ENCODE measurements around the gene LRP2.
"Not testable (repeated sequence)": the region's sequence is repeated elsewhere in the genome, so short reads cannot be mapped to it uniquely, and the experiment has no call there.

LRP2 gene

DNA sequence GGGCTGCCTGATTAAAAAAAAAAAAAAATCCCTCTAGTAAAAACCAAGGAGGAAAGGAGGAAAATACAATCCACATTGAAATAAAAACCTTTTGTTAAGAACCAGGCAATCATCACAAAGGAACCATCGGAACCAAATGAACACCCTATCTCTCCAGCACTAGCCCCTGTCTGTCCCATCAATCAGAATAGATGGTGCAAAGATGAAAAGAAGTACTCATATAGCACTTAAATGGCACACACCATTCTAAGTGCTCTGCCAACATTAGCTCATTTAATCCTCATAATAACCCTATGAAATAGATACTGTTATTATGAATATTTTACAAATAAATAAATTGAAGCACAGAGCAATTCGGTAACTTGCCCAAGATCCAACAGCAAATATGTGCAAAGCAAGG is 38.5 kb downstream of the LRP2 start:
- TF ChIP-seq, protein P1, sequence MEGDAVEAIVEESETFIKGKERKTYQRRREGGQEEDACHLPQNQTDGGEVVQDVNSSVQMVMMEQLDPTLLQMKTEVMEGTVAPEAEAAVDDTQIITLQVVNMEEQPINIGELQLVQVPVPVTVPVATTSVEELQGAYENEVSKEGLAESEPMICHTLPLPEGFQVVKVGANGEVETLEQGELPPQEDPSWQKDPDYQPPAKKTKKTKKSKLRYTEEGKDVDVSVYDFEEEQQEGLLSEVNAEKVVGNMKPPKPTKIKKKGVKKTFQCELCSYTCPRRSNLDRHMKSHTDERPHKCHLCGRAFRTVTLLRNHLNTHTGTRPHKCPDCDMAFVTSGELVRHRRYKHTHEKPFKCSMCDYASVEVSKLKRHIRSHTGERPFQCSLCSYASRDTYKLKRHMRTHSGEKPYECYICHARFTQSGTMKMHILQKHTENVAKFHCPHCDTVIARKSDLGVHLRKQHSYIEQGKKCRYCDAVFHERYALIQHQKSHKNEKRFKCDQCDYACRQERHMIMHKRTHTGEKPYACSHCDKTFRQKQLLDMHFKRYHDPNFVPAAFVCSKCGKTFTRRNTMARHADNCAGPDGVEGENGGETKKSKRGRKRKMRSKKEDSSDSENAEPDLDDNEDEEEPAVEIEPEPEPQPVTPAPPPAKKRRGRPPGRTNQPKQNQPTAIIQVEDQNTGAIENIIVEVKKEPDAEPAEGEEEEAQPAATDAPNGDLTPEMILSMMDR (IDR thresholded peaks at IDR 0.05; ENCODE audit: unreplicated experiment in 3 of 3), result no peak
- H3K4me3 Mint-ChIP-seq, result no peak overlapping the region
- no peaks in the 10 kb centered on the region for H3K4me1 Mint-ChIP-seq
- H3K9me3 Mint-ChIP-seq, result peaks cover 7% of the 10 kb centered on the region
- no peaks in the 10 kb centered on the region for H3K27me3 Mint-ChIP-seq (ENCODE audit: low read depth)
- H3K27ac Mint-ChIP-seq, result no peak overlapping the region
- H3K36me3 Mint-ChIP-seq (ENCODE audit: low read depth), result peaks cover 5% of the 10 kb centered on the region

DNA sequence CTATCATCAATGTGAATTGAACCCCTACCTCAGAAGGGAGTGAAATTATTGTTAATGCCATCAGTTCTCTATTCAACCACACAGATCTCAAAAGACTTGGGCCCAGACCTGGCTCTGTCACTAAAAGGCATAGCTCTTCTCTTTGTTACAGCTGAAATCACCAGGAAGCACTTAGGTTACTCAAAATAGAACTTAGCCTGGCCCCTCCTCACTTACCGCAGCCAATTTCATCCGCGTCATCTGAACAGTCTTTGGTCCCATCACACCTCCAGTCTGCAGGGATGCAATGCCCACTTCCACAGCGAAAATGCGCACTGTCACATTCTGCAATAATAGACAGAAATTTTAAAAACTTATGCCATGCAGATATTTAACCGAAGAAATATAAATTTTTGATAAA is 41.8 kb downstream of the LRP2 start:
- Mint-ChIP-seq H3K36me3 (ENCODE audit: low read depth) (peaks cover 2% of the 10 kb centered on the region), H3K27ac (no peak overlapping the region), H3K27me3 (ENCODE audit: low read depth) (no peaks in the 10 kb centered on the region), H3K4me1 (no peaks in the 10 kb centered on the region), H3K4me3 (no peak overlapping the region), H3K9me3 (peaks cover under 1% of the 10 kb centered on the region)
- TF ChIP-seq, protein P1 (IDR thresholded peaks at IDR 0.05; ENCODE audit: unreplicated experiment in 3 of 3), result no peak

DNA sequence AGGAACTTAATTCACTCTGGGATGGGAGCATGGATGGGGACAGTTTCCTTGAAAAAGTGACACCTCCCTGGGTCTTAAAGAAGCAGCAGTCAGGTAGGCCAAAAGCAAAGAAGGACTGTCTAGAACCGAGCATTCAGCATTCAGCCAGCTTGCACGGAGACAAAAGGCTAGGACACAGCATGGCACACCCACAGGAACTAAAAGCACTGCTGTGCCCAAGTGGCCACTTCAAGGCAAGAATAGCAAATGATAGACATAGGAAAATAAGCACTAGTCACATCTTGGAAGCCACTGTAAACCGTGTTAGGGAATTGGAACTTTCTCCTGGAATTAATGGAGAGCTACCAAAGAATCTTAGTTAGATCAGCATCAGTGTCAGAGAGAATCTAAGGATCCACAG is 47.0 kb downstream of the LRP2 start:
- H3K27me3 Mint-ChIP-seq (ENCODE audit: low read depth), result no peaks in the 10 kb centered on the region
- peaks cover 14% of the 10 kb centered on the region for H3K9me3 Mint-ChIP-seq
- TF ChIP-seq, protein P1 (IDR thresholded peaks at IDR 0.05; ENCODE audit: unreplicated experiment in 3 of 3), result no peak
- H3K27ac Mint-ChIP-seq, result no peak overlapping the region
- no peaks in the 10 kb centered on the region for H3K4me1 Mint-ChIP-seq
- peaks cover 14% of the 10 kb centered on the region for H3K36me3 Mint-ChIP-seq (ENCODE audit: low read depth)
- no peak overlapping the region for H3K4me3 Mint-ChIP-seq

DNA sequence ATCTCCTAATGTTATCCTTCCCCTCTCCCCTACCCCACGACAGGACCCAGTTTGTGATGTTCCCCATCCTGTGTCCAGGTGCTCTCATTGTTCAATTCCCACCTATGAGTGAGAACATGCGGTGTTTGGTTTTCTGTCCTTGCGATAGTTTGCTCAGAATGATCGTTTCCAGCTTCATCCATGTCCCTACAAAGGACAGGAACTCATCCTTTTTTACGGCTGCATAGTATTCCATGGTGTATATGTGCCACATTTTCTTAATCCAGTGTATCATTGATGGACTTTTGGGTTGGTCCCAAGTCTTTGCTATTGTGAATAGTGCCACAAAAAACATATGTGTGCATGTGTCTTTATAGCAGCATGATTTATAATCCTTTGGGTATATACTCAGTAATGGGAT is 54.0 kb downstream of the LRP2 start:
- H3K9me3 Mint-ChIP-seq, result peaks cover 14% of the 10 kb centered on the region
- peaks cover 14% of the 10 kb centered on the region for H3K36me3 Mint-ChIP-seq (ENCODE audit: low read depth)
- not testable (repeated sequence) for H3K4me3 Mint-ChIP-seq; H3K27me3 Mint-ChIP-seq (ENCODE audit: low read depth); H3K27ac Mint-ChIP-seq; H3K4me1 Mint-ChIP-seq

DNA sequence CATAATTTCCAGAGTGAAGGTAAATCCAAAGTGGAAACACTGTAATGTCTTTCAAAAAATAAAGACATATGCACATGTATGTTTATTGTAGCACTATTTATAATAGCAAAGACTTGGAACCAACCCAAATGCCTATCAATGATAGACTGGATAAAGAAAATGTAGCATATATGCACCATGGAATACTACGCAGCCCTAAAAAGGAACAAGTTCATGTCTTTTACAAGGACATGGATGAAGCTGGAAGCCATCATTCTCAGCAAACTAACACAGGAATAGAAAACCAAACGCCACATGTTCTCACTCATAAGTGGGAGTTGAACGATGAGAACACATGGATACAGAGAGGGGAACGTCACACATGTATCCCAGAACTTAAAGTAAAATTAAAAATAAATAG is 57.6 kb downstream of the LRP2 start:
- H3K4me1 Mint-ChIP-seq; H3K27me3 Mint-ChIP-seq (ENCODE audit: low read depth); H3K9me3 Mint-ChIP-seq; H3K36me3 Mint-ChIP-seq (ENCODE audit: low read depth); H3K27ac Mint-ChIP-seq; H3K4me3 Mint-ChIP-seq: not testable (repeated sequence)

DNA sequence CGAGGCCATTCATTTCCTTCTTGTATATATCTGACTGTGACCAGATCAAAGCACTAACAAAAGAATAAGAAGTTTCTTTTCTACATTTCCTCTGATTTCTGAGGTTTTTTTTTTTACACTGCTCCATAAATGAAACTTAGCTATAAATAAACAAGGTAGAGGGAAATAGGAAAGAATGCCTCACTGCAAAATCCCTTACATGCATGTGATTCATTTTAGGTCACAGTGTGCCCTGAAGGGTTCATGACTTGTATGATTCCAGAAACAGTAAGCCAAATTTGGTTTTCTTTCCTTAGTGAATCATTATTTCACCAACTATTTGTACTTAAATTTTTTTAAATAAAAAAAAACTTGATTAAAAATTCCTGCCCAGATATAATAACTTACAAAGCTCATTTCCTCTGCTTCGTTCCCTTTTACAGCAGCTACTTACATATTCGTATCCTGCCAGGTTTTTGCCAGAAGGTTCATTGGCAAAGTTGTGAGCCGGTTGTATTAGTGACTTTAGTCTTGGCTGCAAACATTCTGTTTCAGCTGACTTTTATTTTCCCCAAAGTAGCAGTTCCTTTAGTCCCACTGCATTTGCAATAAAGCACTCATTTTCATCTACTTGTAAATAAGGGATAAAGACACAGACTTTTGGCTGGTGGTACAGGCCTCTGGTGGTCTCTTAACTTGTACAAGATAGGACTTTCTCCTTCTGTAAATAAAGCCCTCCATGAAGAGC is 58.6 kb downstream of the LRP2 start:
- Mint-ChIP-seq H3K36me3 (ENCODE audit: low read depth) (peaks cover 4% of the 10 kb centered on the region), H3K27me3 (ENCODE audit: low read depth) (no peaks in the 10 kb centered on the region), H3K27ac (no peak overlapping the region), H3K9me3 (peaks cover 2% of the 10 kb centered on the region), H3K4me3 (no peak overlapping the region), H3K4me1 (no peaks in the 10 kb centered on the region)
- TF ChIP-seq, protein P1 (IDR thresholded peaks at IDR 0.05; ENCODE audit: unreplicated experiment in 3 of 3), result no peak

DNA sequence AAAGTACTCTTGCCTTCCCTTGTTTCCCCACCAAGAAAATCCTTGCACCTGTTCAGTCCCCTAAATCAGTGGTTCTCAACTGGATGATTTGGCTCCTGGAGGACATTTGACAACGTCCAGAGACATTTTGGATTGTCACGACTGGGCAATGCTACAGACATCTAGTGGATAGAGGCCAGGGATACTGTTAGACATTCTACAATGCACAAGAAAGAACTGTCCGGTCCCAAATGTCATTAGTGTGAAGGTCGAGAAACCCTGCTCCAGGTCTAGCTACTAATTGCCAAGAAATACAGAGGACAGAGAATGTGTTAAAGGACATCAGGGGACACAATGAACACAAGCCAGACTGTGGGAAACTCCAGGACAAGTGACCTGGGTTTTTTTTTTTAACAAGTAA is 60.0 kb downstream of the LRP2 start:
- TF ChIP-seq, protein P1 (IDR thresholded peaks at IDR 0.05; ENCODE audit: unreplicated experiment in 3 of 3), result no peak
- no peaks in the 10 kb centered on the region for H3K9me3 Mint-ChIP-seq

More for the DNA sequence above, 60.0 kb downstream of the LRP2 start:
- Mint-ChIP-seq H3K27ac (no peak overlapping the region), H3K4me1 (no peaks in the 10 kb centered on the region), H3K27me3 (ENCODE audit: low read depth) (no peaks in the 10 kb centered on the region), H3K36me3 (ENCODE audit: low read depth) (peaks cover 4% of the 10 kb centered on the region), H3K4me3 (no peak overlapping the region)

Data from nephron (organoid).